OCI-LY3 (cell line): ENCODE measurements around the gene CAMKMT.

Source experiments
- EZH2phosphoT487 ChIP-seq: fragments of 200-600 bp; shearing (Covaris generic); IDR thresholded peaks from 2 replicates; pipeline ENCODE4 v1.6.1; 2018; ENCODE audit warnings: antibody characterized with exemption, mixed run types, low read depth
- TF ChIP-seq, protein P1 (sequence below): fragments of 200-600, 300-600 bp; sonication (generic); IDR thresholded peaks from 2 replicates; pipeline ENCODE4 v1.5.1; 2014; ENCODE audit warnings: antibody characterized with exemption, low read length, low read depth

DNA sequence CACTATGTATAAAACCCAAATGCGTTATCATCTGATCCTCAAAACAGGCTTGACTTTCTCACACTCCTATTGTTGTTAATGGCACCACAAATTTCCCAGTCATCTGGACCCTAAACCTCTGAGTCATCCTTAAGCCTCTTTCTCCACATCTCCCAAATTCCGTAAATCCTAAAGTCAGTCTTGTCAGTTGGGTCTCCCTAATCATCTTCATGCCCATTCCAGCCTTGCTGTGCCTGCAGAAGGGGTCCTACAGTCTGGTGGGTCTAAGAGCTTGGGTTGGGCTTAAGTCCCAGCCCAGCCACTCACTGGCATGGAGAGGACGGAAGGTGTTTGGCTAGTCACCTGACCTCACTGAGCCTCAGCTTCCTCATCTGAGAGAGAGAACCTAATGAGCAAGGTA, 314.6 kb downstream of the CAMKMT start:
- TF ChIP-seq, protein P1, sequence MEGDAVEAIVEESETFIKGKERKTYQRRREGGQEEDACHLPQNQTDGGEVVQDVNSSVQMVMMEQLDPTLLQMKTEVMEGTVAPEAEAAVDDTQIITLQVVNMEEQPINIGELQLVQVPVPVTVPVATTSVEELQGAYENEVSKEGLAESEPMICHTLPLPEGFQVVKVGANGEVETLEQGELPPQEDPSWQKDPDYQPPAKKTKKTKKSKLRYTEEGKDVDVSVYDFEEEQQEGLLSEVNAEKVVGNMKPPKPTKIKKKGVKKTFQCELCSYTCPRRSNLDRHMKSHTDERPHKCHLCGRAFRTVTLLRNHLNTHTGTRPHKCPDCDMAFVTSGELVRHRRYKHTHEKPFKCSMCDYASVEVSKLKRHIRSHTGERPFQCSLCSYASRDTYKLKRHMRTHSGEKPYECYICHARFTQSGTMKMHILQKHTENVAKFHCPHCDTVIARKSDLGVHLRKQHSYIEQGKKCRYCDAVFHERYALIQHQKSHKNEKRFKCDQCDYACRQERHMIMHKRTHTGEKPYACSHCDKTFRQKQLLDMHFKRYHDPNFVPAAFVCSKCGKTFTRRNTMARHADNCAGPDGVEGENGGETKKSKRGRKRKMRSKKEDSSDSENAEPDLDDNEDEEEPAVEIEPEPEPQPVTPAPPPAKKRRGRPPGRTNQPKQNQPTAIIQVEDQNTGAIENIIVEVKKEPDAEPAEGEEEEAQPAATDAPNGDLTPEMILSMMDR = no peak
- no peak for TF ChIP-seq EZH2phosphoT487
